GM18505 (cell line): ENCODE measurements around the gene OXLD1.

Source experiments
- ATAC-seq: cut with Tn5 transposase; IDR thresholded peaks from one replicate; pipeline ENCODE4 v1.9.1; 2021; ENCODE audit not compliant: unreplicated experiment
- POLR2A ChIP-seq: IDR thresholded peaks from 4 replicates; pipeline ENCODE4 v1.6.1; 2011; ENCODE audit warnings: borderline replicate concordance; ENCODE audit not compliant: insufficient read depth, insufficient read length; ENCODE audit errors: extremely low read depth

The OXLD1 gene

DNA sequence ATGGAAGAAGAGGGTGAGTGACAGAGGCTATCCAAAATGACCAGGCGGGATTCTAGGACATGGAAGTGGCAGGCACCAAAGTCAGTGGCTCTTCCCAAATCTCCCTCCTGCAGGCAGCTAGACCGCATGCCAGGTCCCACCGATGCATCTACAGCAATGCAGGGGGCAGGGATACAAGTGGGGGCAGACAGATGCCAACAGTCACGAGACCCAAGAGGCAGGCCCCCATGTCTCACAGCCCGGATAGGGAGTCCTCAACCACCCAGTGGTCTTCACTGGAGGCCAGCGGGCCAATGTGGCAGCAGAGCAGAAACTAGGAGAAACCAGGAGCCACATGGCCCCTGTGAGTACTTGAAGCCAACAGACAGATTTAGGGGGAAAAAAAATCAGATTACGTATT, 49.5 kb downstream of the OXLD1 start:
- no peak for ATAC-seq
- TF ChIP-seq POLR2A: no peak

GRCh38 chr17:81615401-81615930, 50.9 kb downstream of the OXLD1 start:
- ATAC-seq: no peak
- TF ChIP-seq POLR2A: no peak
